ENCODE data around the gene PDZD2.

- no peak for TF ChIP-seq CTCF (conservative IDR thresholded peaks at IDR 0.05; ENCODE audit: low read length)
- TF ChIP-seq EZH2phosphoT487 (IDR thresholded peaks at IDR 0.05; ENCODE audit: borderline replicate concordance) = no peak
Measured at GRCh38 chr5:31962871-31963307, 324.0 kb downstream of the PDZD2 start.

Measured in Loucy (cell line).